Ishikawa (cell line): ENCODE measurements around the gene RAB3D.

Experiments used
- CEBPB ChIP-seq: IDR thresholded peaks from 2 replicates; pipeline ENCODE4 v1.6.1; 2012
- CREB1 ChIP-seq: IDR thresholded peaks from 2 replicates; pipeline ENCODE4 v1.6.1; 2012; ENCODE audit warnings: low read depth
- EGR1 ChIP-seq: IDR thresholded peaks from 2 replicates; pipeline ENCODE4 v1.6.1; 2012
- EP300 ChIP-seq: IDR thresholded peaks from 2 replicates; pipeline ENCODE4 v1.6.1; 2012; ENCODE audit warnings: borderline replicate concordance
- FOXM1 ChIP-seq: IDR thresholded peaks from 2 replicates; pipeline ENCODE4 v1.6.1; 2012; ENCODE audit warnings: low read depth, borderline replicate concordance
- MAX ChIP-seq: IDR thresholded peaks from 2 replicates; pipeline ENCODE4 v1.6.1; 2012
- NFIC ChIP-seq: IDR thresholded peaks from 2 replicates; pipeline ENCODE4 v1.6.1; 2012
- RAD21 ChIP-seq: IDR thresholded peaks from 2 replicates; pipeline ENCODE4 v1.6.1; 2012; ENCODE audit warnings: low read depth
- REST ChIP-seq: IDR thresholded peaks from 2 replicates; pipeline ENCODE4 v1.6.1; 2012; ENCODE audit warnings: low read depth, mild to moderate bottlenecking
- TAF1 ChIP-seq: IDR thresholded peaks from 2 replicates; pipeline ENCODE4 v1.6.1; 2012; ENCODE audit warnings: low read depth, mild to moderate bottlenecking
- TCF12 ChIP-seq: IDR thresholded peaks from 2 replicates; pipeline ENCODE4 v1.6.1; 2012; ENCODE audit warnings: low read depth
- TEAD4 ChIP-seq: IDR thresholded peaks from 2 replicates; pipeline ENCODE4 v1.6.1; 2012
- YY1 ChIP-seq: IDR thresholded peaks from 2 replicates; pipeline ENCODE4 v1.6.1; 2012; ENCODE audit warnings: low read depth
- ZBTB7A ChIP-seq: IDR thresholded peaks from 2 replicates; pipeline ENCODE4 v1.6.1; 2012; ENCODE audit warnings: low read depth
- TF ChIP-seq, protein P1 (sequence below): IDR thresholded peaks from 2 replicates; pipeline ENCODE4 v1.6.1; 2012

Gene RAB3D

GRCh38 chr19:11373885-11374432 lies 34.5 kb upstream of the RAB3D start:
- TF ChIP-seq TAF1 (no peak), FOXM1 (no peak), TCF12 (no peak), ZBTB7A (no peak), MAX (no peak), EGR1 (no peak), NFIC (no peak), YY1 (no peak), RAD21 (no peak), REST (no peak), EP300 (no peak), CEBPB (no peak), TEAD4 (no peak), CREB1 (no peak)
- TF ChIP-seq, protein P1, sequence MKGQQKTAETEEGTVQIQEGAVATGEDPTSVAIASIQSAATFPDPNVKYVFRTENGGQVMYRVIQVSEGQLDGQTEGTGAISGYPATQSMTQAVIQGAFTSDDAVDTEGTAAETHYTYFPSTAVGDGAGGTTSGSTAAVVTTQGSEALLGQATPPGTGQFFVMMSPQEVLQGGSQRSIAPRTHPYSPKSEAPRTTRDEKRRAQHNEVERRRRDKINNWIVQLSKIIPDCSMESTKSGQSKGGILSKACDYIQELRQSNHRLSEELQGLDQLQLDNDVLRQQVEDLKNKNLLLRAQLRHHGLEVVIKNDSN = no peak

GRCh38 chr19:11373166-11373884 lies 33.9 kb upstream of the RAB3D start:
- TF ChIP-seq CREB1 (no peak), FOXM1 (peak; percentile 65; the same call in 1 of the 2 replicates)

DNA sequence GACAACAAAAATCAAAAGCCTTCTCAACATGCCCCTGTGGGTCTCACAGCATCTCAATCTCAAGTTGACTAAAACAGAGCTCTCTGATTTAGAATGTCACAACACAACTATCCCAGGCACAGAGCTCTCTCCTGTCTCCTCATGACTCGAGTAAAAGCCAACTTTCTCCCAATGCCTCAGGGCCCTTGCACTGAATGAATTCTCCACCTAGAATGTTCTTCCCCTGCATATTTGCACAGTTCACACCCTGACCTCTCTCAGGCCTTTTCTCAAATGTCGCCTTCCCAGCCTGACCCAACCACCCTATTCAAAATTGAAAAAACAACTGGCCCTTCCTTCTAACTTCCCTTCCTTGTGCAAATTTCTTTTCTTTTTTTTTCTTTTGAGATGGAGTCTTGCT lies 31.3 kb upstream of the RAB3D start:
- TF ChIP-seq TCF12 (no peak), REST (no peak), TEAD4 (no peak), FOXM1 (no peak), MAX (no peak)

- TF ChIP-seq YY1 (no peak), FOXM1 (no peak), EP300 (no peak), CEBPB (no peak), TCF12 (no peak), TEAD4 (no peak), CREB1 (no peak), TAF1 (no peak), MAX (no peak), RAD21 (no peak), ZBTB7A (no peak), NFIC (no peak), EGR1 (no peak), REST (no peak)
- TF ChIP-seq, protein P1 = no peak
These were observed 28.1 kb upstream of the RAB3D start for GRCh38 chr19:11367528-11367927.
